PFSK-1 (cell line): ENCODE data around the gene FBN2.

ENCODE experiments used
- FOXP2 ChIP-seq: optimal IDR thresholded peaks from 2 replicates; pipeline ENCODE3; 2011; ENCODE audit warnings: borderline replicate concordance, control low read depth, inconsistent platforms; ENCODE audit not compliant: insufficient read depth; ENCODE audit errors: extremely low read length, extremely low read depth
- POLR2AphosphoS5 ChIP-seq: IDR thresholded peaks from 2 replicates; pipeline ENCODE4 v1.6.1; 2012; ENCODE audit warnings: low read depth, mild to moderate bottlenecking, control low read depth, low read length, moderate library complexity
- SIN3A ChIP-seq: IDR thresholded peaks from 2 replicates; pipeline ENCODE4 v1.6.1; 2012; ENCODE audit warnings: mild to moderate bottlenecking, low read length, moderate library complexity, borderline replicate concordance; ENCODE audit not compliant: insufficient read depth
- TAF1 ChIP-seq: IDR thresholded peaks from 2 replicates; pipeline ENCODE4 v1.6.1; 2012; ENCODE audit warnings: low read length, control low read depth, borderline replicate concordance; ENCODE audit not compliant: insufficient read depth

- TF ChIP-seq SIN3A, result no peak
- TF ChIP-seq POLR2AphosphoS5, result no peak
- no peak for TF ChIP-seq TAF1
- no peak for TF ChIP-seq FOXP2
Measured at GRCh38 chr5:128315671-128316070, 222.4 kb downstream of the FBN2 start.
